Thoracic aorta (tissue), 2 donors: Measurements from ENCODE around the gene EFCAB5. TPM values are rescaled to one million over a fixed set of nuclear protein-coding genes. Genes with fewer than 3 reads are reported as not detected.

Source experiments
- ATAC-seq: fragments of 150-250 bp; one replicate; pipeline ENCODE4 v1.8.0; 2017; ENCODE audit warnings: low read depth; ENCODE audit not compliant: insufficient number of reproducible peaks, low FRiP score
- DNase-seq: peaks from one replicate; pipeline ENCODE4 v3.0.0-alpha.2; 2020; ENCODE audit warnings: low spot score
- H3K27ac ChIP-seq, 2 donors: fragments of 200-600 bp; sonication (generic); 1 replicate in 1 of 2; 2 replicates in 1 of 2; pipeline ENCODE4 v1.5.1; 2016; ENCODE audit warnings: mild to moderate bottlenecking in 2 of 2, moderate library complexity in 2 of 2
- H3K27me3 ChIP-seq: fragments of 200-600 bp; sonication (generic); replicated peaks from 2 replicates; pipeline ENCODE4 v1.6.0; 2016; ENCODE audit warnings: mild to moderate bottlenecking; ENCODE audit not compliant: insufficient read depth
- H3K36me3 ChIP-seq: fragments of 200-600 bp; sonication (generic); one replicate; pipeline ENCODE4 v1.5.1; 2016
- H3K4me1 ChIP-seq, 2 donors: fragments of 200-600 bp; sonication (generic); 1 replicate in 1 of 2; 2 replicates in 1 of 2; pipeline versions ENCODE4 v1.5.1 to v1.6.0; 2016; ENCODE audit warnings: low read depth in 2 of 2, mild to moderate bottlenecking in 1 of 2; ENCODE audit not compliant: control insufficient read depth in 1 of 2
- H3K4me3 ChIP-seq: fragments of 200-600 bp; sonication (generic); 2 replicates; pipeline ENCODE4 v1.5.1; 2016; ENCODE audit warnings: mild to moderate bottlenecking
- H3K9me3 ChIP-seq: fragments of 200-600 bp; sonication (generic); 2 replicates; pipeline ENCODE4 v1.5.1; 2016
- CTCF ChIP-seq: fragments of 200-600 bp; sonication (generic); IDR thresholded peaks from one replicate; pipeline ENCODE4 v1.5.1; 2019; ENCODE audit warnings: antibody characterized with exemption
- total RNA-seq, 2 donors: library from RNA; depleted of rRNA; stranded (reverse); fragments of >200 nt; gene quantifications; one replicate each; pipeline versions ENCODE4 v1.1.0 to v1.2.3, GENCODE V29; 2016

Gene EFCAB5
- total RNA-seq, 2 donors from 2014 or later = 1.9 TPM; not detected in 1

DNA sequence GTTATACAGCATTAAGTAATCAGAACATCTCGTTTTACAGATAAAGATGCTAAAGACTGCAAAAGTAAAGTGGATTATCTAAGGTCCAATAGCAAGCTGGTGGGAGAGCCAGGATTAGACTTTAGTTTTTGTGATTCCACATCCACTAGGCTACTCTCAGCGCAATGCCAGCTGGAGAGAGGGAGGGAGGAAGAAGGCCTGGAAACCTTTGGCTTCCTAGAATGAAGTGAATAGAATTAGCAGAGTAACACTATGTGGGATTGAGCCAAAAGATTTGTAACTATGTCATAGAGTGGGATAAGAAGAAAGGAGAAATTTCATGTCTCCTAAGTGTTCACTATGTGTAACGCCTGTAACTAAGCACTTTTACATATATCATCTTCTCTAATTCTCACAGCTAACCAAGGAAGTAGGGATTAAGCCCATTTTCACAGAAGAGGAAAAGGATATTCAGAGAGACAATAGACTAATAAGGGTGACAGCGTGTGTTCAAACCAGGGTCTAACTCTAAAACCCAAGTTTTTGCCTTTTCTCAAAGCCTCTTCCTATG is 149.8 kb downstream of the EFCAB5 start:
- no peak for DNase-seq
- Histone ChIP-seq H3K9me3 (no peaks in the 10 kb centered on the region), H3K4me1 (peaks cover 2 to 32% of the 10 kb centered on the region in 2 donors)

DNA sequence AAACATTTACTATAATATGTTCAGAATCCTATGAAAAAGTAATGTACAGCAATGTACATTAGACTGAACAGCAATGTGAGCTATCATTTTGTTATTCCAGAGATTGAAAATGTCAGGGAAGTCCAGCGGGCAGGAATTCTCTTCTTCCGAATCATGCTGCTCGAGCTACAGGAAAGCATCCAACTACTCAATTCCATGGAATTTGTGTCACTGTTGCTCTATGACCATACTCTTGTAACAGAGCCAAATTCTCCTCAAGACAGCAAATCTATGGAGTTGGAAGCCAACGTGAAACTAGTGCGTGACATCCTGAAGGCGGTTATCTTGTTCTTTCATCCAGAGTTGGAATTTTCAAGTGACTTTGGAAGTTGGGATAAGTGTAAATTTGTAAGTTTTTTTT is 150.3 kb downstream of the EFCAB5 start:
- DNase-seq (no peak), ATAC-seq (no peak)
- Histone ChIP-seq H3K9me3 (no peaks in the 10 kb centered on the region), H3K27me3 (no peaks in the 10 kb centered on the region), H3K36me3 (no peaks in the 10 kb centered on the region), H3K27ac (peak overlapping the region in 1 of 2 donors; percentile 25), H3K4me3 (peak overlapping the region; percentile 21), H3K4me1 (peaks cover 2 to 32% of the 10 kb centered on the region in 2 donors)
- TF ChIP-seq CTCF = no peak

More for the DNA sequence above, 149.8 kb downstream of the EFCAB5 start:
- Histone ChIP-seq H3K27me3 (no peaks in the 10 kb centered on the region), H3K27ac (peak overlapping the region; percentile 25 to 29), H3K4me3 (no peak overlapping the region), H3K36me3 (no peaks in the 10 kb centered on the region)
- ATAC-seq = no peak
- TF ChIP-seq CTCF = no peak

DNA sequence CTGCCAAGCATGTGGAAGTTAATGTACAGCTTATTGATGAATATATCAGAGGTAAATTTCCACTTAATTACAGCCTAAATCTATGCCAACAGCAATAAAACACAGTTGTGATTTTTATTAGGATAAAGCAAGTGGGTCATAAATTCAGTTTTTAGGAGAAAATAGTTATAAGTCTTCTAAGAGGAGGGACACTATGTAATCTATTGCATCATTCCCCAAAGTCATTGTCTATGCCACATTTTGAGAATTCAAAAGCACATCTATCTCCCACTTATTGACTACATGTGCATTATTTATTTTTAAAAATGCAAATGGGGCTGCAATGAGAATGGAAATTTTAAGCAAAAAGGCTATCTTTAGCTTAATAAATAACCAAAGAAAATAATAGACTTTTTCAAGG is 151.5 kb downstream of the EFCAB5 start:
- DNase-seq = no peak
- H3K27ac ChIP-seq = no peak overlapping the region
- H3K4me1 ChIP-seq = peaks cover 2 to 32% of the 10 kb centered on the region in 2 donors
- no peak for TF ChIP-seq CTCF
- no peaks in the 10 kb centered on the region for H3K9me3 ChIP-seq
- ATAC-seq = no peak
- H3K27me3 ChIP-seq = no peaks in the 10 kb centered on the region
- no peak overlapping the region for H3K4me3 ChIP-seq
- no peaks in the 10 kb centered on the region for H3K36me3 ChIP-seq

DNA sequence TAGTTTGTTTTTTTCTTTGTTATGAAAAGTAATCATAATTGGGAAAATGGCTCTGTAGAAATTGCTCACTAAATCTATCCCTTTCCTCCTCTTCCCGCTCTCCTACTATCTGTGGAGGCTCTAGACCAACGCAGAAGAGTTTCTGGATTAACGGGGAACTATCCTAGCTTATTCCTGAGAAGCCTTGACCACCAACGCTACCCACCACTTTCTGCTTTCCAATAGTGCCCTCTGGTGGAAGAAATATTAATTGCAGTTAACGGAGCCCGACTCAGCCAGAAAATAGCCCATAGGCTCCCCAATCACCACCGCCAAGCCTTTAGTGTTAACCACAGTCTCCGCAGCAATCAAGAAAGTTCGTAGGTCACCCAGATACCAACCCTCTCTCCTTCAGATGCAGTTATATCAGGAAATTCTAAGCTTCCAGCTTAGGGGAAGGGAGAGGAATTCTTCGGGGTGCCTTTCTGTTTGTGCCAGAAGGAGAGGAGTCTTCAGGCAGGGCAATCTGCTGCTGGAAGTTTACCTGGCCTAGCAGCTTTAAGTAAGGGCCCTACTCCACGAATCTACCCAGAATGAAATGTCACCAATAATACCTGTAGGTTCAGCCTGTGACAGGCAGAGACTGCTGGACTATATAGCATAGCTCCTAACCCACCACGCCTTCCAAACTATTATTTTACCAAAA is 152.2 kb downstream of the EFCAB5 start:
- DNase-seq = no peak
- no peak overlapping the region for H3K4me3 ChIP-seq
- no peaks in the 10 kb centered on the region for H3K9me3 ChIP-seq

More for the DNA sequence above, 152.2 kb downstream of the EFCAB5 start:
- Histone ChIP-seq H3K36me3 (no peaks in the 10 kb centered on the region), H3K27ac (no peak overlapping the region), H3K4me1 (peaks cover 2 to 32% of the 10 kb centered on the region in 2 donors), H3K27me3 (no peaks in the 10 kb centered on the region)
- peak; percentile 84 for TF ChIP-seq CTCF
- peak; percentile 57 for ATAC-seq
